Fibroblast of skin of scalp (primary cell): ENCODE measurements around the gene GRAP2.
"Not testable (repeated sequence)": the region's sequence is repeated elsewhere in the genome, so short reads cannot be mapped to it uniquely, and the experiment has no call there.

ENCODE experiments used
- DNase-seq: peaks from one replicate; pipeline ENCODE4 v3.0.0-alpha.2; 2013

Gene GRAP2

DNA sequence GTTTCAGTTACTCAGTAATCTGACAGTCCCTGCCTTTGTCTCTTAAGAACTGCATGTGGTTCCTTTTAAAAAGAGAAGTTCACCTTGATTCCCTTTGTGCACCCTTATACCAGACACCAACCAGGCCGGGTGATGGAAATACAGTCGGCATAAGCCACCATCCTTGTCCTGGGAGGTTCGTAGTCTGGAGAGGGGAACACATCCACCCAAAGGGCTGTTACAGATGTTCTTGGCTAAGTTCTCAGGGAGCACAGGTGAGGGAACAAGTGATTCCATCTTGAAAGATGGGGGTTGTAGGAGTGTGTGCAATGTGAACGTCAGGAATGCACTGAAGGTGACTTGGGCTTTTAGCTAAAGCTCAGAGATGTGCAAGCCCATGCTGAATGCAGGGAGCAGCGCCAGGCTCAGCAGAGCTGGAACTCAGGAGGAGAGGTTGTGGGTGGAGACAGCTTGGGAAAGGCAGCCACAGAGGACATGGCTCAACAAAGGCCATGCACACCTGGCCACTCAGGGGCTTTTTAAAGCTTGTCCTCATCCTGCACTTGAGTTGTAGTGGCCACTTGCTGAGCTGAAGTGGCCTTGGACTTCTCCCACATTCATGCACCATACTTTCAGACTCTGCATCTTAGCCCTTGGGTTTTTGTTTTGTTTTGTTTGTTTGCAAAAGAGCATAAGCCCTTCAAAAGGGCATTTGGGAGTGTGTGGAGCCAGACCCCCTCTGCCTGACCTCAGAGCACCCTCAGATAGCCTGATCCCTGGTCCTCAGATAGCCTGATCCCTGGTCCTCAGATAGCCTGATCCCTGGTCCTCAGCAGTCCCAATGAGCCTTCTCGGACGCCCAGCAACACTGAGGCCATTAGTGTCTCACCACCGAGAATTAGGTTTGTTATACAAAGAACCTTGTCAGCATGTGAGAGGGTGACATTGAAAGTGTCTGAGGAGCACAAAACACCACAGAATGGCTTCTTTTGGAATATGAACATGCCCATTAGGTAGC is 46.6 kb downstream of the GRAP2 start:
- DNase-seq: no peak

DNA sequence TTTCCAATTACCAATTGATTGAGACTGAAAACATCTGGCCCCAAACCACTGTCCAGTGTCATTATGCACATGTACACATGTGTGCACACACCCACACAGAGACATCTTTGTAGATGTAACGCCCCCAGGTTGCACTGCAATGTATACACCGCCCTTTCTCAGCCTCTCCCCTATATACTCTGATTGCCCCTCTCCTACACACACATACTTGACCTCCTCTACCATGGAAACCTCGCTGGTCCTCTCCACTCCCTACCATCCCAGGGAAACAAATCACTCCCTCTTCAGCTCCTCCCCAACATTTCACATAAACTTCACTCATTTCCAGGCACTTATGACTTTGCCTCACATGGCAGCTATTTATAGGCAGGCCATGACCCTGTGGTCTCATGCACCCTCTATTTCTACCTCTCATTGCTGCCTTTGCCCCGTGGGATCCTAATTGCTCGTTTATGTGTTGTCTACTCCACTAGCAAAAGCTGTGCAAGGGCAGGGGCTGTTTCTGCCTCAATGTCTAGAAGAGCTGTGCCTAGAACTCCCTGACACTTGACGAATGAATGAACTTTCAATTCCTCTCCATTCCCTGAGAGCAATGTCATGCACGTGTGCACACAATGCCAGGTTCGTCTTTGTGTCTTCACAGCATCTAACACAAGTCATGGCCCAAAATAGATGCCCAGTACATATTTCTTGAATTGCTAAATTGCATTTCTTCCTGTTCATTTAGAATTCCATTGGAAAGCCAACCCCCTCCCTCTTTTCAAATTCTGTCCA is 49.3 kb downstream of the GRAP2 start:
- no peak for DNase-seq

DNA sequence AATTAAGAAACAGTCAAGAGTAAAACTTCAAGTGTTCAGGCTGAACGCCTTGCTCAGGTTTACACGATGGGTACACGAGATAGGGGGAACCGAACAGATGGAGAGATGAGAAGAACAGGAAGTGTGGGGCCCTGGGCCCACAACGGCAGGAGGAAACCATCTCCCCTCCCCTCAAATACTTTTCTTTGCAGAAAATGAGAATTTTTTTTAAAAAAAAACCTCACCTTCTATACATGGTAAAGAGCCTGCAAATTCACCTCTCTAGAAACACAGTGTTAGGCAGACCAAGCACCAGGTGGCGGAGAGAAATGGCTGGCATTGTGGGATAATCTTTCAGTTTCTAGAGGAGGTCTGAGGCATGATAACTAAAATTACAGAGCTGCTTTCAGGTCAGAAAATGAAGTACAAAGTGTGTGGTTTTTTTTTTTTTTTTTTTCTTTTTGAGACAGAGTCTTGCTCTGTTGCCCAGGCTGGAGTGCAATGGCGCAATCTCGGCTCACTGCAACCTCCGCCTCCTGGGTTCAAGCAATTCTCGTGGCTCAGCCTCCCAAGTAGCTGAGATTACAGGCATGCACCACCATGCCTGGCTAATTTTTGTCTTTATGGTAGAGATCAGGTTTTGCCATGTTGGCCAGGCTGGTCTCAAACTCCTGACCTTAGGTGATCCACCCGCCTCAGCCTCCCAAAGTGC is 50.9 kb downstream of the GRAP2 start:
- not testable (repeated sequence) for DNase-seq

DNA sequence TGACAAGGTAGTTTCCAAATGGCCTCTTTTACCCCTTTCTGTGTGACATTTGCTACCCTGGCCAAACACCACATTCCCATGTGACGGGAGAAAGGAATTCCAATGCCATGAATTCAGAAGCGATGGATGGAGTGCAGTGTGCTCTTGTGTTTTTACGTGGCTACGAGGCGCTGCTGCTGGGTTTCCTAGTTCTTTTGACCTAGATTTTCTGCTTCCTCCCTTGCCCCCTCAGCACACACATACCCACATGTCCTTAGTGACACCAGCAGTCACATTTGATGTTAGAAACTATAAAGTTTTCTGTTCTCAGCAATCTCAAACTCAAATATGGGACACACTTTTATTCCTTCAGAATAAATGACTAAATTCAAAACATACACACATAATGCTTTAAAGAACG is 51.5 kb downstream of the GRAP2 start:
- no peak for DNase-seq

DNA sequence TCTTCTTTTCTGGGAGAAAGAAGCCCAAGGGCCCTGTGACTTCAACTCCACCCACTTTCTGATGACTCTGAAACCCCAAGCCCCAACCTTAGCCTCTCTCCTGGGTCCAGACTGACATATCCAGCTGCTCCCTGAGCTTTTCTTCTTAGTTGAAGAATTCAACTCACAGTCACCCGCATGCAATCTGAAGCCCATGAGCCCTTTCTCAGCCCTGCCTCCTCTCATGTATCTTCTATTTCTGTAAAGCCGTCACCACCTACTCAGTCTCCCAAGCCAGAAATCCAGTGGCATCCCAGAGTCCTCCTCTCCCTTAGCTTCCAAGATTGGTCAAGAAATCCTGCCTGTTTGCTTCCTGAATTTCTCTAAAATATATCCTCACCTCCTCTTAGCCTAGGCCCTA is 52.2 kb downstream of the GRAP2 start:
- no peak for DNase-seq

DNA sequence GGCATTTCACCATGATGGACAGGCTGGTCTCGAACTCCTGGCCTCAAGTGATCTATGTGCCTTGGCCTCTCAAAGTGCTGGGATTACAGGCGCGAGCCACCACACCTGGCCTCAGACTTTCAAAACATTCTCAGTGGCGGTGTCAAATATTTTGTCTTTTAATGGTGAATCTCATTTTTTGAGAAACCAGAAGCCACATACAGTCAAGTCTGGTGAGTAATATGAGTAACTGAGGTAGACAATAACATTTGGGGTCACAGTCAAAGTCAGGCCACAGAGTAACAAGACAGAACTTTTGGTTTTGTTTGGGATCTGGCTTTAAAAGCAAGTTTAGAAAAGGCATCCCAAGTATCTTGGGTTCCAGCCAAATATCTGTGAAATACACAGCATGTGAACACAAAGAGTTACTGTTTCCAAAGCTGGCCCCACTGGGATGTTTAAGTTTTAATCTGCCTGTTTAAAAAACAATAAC is 53.7 kb downstream of the GRAP2 start:
- peak; percentile 89 for DNase-seq

DNA sequence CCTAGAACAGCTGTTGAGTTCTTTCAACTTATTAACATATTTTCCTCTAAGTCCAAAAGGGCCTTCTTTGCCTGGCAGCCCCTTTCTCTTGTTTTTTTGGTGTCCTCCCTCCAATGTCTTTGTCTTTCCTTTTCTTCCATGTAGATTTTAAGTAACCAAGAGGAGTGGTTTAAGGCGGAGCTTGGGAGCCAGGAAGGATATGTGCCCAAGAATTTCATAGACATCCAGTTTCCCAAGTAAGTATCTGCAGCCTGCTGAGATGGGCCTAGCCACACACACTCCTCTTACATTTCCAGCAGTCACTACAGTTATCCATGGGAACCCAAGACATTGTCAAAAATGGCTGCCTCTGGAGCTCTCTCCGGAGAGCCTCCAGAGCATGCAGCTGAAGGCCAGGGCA is 54.8 kb downstream of the GRAP2 start:
- DNase-seq: peak; percentile 10

DNA sequence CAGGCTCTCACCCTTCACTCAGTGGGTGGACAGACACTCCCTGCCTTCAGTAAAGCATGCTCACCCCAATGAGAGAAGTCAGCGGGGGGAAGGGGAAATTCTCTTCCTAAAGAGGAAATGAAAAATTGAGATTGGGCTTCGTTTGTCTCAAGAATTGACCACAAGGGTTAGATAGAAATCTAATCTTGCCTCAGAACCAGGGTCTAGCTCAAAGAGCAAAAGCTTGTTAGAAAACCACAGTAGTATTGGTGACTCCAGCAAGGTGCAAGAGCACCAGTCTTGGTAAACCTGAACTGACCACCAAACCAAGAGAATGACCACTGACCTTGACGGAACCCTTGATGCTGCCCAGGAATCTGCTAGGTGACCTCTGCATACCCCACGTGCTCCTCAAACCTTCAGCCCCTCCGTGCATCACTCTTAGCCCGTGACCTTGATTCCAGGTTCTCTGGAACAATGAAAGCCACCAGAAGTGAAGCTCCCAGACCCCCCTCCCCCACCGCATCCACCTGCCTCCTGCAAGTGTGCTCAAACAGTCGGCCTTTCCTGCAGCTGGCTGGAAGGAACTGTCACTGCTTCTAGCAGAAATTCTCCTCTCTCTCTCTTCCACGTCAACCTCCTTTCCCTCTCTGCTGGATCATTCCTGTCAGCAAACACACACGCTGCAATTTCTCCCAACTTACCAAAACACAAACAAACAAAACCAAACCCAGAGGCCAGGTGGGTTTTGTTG is 56.2 kb downstream of the GRAP2 start:
- DNase-seq: no peak

DNA sequence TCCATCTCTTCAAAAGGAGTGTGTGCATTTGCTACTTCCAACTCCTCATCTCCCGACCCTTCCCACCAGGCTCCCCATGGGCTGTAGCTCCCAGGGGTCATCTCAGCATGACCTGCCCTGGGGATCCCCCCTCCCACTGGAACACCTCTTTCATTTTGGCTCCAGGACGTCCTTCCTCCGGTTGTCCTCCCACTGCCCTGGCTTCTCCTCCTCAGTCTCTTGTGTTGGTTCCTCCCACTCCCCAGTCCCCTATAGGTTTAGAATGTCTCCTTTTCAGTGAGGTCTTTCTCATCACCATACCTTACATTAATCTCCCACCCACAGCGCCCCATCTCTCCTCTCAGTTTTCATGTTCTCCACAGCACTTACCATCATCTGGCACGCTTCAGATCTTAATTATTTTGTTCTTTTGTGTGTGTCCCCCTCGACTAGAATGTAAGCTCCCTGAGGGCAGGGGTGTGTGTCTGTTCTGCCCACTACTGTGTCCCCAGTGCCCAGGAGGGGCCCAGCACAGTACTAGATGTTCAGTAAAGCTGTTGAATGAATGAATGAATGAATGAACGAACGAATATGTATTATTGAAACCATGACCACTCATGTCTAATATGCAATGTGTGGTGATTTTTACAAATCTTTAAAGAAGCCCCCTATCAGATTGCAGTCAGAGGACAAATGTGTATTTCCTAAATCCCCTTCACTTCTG is 57.3 kb downstream of the GRAP2 start:
- DNase-seq: no peak

DNA sequence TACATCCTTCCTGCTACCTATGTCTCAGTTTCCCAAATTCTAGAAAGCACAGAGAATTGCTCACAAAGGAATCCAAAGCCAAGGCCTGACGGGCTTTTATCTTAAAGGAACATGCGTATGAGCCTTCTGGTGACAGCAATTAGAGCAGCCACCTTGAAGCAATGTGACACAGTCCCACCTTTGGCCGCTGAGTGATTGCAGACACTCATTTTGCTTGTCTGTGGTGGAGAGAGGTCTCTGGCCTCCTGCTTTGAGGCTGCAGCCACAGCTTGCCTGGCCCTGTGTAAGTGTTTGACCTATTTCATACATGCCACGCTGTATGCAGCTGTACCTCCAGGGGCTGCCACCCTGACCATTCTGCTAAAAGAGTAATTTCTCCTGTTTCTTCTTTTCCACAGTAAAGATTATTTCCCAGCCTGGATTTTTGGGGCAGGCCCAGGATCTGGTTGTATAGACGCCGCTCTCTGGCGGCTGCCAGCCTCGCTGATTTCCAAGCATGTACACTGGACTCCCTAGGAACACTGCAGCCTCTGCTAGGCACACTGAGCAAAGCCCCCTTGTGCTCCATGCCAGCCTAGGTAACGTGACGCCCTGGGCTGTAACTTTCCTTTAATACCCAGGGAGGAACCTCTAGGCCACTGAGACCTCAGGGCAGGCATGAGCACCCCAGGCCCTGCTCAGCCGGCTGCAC is 58.2 kb downstream of the GRAP2 start:
- DNase-seq: no peak

DNA sequence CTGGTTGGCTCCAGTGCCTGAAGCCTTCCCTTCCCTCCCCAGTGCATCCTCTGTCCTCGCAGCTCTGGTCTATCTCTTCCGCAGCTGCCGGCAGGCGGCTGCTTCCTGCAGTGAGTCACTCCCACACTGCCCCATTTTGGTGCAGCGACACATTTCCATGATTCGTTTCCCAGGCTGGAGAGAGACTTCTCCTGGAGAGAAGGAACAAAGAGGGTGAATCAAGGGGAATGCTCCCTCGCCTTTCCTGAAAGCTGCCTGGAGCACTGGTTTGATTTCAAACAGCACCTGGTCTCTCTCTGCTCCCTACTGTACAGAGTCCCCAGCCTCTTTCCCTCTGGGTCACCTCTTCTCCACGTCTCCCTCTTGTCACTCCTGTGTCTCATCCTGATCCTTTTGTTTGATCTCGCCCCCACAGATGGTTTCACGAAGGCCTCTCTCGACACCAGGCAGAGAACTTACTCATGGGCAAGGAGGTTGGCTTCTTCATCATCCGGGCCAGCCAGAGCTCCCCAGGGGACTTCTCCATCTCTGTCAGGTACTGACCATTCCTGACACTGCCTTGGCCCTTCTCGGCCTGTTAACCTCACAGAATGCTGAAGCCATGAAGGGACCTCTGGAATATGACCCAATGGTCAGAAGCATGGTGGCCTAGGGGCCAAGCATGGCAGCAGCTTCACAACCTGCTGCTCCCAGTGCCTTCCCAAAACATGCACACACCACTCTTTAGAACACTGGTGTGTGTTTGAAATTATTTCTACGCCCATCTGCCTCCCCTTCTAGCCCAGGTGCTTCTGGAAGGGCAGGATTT is 59.0 kb downstream of the GRAP2 start, which contains the start of gene TMA7B:
Gene TMA7B, plus strand, starts transcription at position 758 of the 808 bp plus-strand sequence. CDS start 3,978 bp downstream, outside the sequence.
- peak; percentile 70 for DNase-seq

DNA sequence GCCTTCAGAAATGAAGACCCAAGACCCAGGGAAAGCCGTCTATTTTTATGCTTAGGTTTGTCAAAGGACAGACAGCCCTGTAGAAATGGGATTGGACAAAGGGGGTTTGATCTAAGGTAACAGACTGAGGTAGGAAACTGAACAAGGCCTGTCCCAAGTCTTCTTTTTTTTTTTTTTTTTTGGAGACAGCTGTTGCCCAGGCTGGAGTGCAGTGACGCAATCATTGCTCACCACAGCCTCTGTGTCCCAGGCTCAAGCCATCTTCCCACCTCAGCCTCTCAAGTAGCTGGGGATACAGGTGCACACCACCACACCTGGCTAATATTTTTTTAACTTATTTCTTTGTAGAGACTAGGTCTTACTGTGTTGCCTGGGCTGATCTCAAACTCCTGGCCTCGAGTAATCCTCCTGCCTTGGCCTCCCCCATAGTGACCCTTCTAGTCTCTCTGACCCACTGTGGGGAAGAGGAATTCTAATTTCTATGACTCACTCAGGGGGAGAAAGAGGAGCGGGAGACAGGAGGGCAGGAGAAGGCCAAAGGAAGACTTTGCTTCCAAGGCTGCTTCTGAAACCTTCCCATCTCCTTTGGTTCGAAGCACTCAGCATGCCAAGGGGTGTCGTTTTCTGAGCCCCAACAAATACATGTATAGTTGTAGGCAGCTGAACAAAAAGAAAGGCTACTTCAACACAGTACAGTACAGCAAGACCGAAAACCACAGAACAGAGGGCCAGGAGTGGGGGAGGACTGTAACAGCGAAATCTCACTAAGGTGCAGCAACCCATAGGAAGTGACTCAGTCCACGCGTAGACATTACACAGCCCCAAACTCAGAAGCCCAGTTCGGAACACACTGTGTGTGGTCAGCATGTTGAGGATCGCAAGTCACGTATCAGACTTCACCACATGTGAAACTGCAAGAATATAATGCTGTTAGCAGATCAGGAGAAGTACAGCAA is 60.2 kb downstream of the GRAP2 start:
- DNase-seq: peak; percentile 91

DNA sequence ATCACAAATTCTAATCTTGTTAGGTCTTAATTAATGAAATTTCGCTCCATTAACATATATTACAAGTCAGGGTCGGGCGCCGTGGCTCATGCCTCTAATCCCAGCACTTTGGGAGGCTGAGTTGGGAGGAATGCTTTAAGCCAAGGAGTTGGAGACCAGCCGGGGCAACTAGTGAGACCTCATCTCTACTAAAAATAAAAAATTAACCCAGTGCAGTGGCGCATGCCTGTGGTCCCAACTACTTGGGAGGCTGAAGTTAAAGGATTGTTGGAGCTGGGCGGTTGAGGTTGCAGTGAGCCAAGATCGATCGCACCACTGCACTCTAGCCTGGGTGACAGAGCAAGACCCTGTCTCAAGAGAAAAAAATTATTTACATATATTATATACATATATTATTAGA is 61.2 kb downstream of the GRAP2 start:
- peak; percentile 41 for DNase-seq

DNA sequence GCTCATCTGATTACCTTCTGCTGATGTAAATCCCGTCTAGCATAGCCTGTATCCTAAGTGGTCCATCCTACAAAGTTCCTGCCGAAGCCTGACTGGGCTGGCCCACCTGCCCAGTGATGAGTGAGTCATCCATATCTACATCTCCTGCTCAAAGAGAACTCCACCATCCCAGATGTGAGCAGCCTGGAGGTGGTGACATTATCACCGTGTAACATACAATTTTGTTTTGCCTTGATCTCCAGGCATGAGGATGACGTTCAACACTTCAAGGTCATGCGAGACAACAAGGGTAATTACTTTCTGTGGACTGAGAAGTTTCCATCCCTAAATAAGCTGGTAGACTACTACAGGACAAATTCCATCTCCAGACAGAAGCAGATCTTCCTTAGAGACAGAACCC is 64.9 kb downstream of the GRAP2 start:
- DNase-seq: no peak

DNA sequence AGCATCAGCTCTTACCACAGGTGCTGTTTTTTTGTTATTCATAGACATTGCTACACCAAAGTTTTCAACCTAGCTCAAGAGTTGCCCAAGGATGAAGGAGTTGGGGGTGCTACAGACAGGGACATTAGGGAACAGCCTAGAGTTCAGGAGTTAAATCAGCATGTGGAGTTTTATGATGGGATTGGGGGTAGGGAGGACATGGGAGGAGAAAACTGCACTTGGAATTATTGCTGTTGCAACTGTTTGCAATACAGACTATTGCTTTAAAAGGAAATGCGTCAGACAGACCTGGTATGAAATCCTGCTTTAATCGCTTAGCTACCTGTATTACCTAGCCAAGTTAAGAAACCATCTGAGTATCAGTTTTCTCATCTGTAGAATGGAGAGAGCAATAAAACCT is 65.6 kb downstream of the GRAP2 start:
- DNase-seq: no peak

DNA sequence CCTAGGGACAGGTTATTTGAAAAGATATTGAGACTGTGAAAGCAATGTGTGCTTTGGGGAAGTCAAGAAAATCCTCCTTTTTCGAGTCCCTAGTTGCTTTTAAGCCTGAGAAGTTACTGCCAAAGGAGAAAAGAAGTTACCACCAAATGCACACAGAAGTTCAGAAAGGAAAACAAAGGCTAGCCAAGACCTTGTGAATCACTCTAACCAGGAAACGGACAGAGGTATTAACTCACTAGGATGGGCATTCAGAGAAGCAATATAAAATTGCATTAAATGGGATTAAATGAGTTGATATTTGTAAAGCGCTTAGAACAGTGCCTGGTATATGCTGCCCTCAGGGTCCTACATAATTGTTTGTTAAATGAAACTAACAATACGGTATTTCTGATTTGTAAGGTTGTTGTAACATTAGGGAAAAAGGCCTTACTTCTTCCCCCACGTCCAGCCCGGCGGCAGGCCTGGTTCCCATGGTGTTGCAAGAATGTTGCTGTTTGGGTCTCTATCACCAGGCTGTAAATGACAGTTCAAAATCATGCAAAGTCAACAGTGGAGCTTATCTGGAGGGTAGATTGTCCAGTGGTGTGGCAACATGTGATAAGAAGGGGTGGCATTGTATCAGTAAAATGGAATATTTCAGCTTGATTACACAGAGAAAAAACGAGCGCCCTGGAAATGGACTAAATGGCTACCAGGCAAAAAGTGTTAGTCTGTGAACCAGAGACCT is 66.4 kb downstream of the GRAP2 start:
- peak; percentile 17 for DNase-seq

DNA sequence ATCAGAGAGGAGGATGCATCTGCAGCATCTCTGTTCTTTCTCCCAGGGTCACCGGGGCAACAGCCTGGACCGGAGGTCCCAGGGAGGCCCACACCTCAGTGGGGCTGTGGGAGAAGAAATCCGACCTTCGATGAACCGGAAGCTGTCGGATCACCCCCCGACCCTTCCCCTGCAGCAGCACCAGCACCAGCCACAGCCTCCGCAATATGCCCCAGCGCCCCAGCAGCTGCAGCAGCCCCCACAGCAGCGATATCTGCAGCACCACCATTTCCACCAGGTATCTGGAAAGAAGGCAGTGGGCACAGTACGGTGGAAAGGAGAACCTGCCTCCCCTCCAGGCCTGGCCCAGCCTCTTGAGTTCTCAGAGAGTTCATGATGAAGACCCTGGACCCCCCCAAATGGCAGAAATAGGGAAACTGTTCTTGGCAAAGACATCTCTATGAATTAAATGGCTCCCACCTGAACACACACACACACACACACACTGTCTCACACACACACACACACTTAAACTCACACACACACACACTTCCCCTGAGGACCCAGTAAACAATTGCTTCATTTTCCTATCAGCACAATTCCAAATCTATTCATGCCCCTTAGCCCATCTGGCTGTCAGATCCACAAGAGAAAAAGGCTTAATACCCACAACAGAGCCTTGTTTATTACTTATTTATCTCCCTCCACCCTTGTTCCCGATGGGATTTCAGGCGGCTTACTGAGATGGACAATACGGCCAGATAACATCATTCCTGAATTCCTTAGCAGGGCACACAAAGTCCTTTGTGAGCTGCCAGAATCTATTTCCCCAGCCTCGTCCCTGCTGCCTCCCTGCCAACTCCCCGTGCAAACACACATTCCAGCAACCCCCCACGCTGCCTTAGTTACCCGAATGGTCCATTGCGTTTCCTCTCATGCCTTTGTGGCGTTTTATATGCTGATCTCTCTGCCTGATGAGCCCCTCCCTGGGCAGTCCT is 67.4 kb downstream of the GRAP2 start:
- no peak for DNase-seq
